GM18517 (cell line): ENCODE data around the gene STRN4.
"Not testable (repeated sequence)": the region's sequence is repeated elsewhere in the genome, so short reads cannot be mapped to it uniquely, and the experiment has no call there.

ENCODE experiments used
- ATAC-seq: cut with Tn5 transposase; IDR thresholded peaks from one replicate; pipeline ENCODE4 v1.9.1; 2021; ENCODE audit warnings: mild to moderate bottlenecking, moderate library complexity; ENCODE audit not compliant: unreplicated experiment

STRN4 gene

DNA sequence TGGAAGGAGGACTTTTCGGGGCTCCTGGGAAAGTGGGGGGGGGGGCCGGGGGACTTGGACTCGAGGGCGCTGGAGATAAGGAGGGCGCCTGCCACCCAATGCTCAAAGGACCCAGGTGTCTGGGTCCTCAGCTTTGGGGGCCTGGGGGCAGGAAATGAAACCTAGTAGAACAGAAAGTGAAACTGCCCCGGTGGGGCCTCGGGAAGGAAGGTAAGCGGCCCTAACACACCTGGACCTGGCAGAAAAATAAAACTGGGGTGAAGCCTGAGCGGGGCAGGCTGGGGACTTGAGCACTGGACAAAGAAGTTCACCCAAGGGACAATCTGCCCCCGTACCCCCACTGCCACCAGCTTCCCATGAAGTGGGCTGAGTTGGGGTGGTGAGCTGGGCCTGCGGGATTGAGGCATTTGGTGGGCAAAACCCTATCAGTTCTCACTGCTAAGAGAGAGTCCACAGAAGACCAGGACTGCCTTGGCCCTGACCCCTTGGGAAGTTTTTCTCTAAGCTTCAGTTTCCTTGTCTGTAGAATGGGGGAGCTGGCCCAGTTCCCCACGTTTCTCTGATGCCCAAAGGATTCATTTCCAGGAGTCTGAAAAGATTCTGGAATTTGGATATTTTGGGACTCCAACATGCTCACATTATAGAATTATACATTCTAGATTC lies 31.7 kb downstream of the STRN4 start:
- ATAC-seq: no peak

DNA sequence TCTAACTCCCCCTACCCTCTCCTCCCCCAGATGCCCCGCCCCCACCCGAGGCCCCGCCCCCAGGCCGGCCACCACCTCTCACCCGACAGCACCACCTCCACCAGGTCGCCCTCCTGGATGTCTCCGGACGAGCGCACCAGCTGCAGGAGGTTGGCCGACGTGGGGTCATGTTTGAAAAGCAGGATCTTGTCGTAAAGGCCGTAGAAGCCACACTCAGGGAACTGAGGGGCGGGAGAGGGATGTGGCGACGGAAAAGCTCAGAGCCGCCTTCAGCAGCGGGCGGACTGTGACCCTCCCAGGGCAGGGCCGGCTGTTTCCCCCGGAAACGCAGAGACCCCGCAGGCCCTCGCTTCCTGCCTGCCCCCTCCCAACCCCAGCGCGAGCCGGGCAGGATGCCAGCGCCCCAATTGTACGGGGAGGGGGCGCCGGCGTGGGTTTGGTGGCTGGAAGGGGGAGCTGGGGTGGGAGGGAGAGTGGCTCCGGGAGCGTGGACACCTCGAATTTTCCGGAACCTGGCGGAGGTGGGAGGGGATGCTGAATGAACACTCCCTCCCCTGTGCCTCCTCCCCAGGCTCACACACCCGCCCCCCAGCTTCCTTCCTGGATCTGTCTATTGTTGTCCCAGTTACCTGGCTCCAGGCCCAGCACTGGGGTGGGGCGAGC lies 32.3 kb downstream of the STRN4 start:
- ATAC-seq: no peak

GRCh38 chr19:46712768-46713338 lies 33.4 kb downstream of the STRN4 start:
- ATAC-seq: not testable (repeated sequence)

GRCh38 chr19:46710687-46711086 lies 35.6 kb downstream of the STRN4 start:
- no peak for ATAC-seq

DNA sequence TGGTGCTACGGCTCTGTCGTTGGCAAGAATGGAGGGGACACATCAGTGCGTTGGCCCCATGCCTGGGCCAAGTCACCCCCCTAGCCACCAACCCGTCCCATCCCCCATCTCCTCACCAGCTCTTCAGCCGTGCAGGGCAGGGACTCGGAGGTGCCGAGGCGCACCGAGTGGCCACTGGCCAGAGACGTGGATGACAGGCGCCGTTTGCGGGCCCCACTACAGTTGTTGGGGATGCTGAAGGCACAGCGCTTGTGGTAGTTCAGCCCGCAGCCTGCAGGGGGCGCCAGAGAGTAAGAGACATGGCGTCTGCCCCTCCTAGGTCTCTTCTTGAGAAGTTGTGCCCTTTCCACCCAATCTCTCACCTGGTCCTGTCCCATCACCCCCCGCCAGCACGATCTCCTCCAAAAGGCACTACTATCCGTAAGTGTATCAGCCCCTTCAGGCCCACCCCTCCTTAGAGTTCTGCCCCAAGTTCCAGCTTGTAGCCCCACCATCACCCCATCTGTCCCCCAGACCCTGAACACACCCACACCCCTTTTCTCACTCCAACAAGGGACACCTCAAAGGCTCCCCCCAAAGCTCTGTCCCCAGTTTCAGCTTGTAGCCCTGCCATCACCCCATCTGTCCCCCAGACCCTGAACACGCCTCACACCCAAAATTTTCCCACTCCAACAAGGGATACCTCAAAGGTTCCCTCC lies 41.7 kb downstream of the STRN4 start:
- ATAC-seq: no peak

DNA sequence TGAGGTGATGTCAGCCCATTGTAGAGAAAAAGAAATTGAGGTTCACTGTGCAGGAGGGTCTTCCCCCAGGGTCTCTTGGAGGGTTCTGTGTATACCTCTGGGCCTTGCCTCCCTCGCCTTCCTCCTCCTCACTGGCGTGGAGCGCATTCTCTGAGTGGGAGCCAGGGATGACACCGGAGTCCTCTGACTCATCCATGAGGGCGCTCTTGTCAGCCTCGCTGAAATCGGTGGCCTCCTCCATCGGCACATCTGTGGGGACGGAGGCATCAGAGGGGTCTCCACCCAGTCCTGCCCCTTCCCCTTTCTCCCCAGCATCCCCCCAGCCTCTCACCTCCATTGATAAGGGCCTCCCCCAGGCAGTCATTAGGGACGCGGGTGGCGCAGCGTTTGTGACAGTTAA lies 45.5 kb downstream of the STRN4 start:
- no peak for ATAC-seq

DNA sequence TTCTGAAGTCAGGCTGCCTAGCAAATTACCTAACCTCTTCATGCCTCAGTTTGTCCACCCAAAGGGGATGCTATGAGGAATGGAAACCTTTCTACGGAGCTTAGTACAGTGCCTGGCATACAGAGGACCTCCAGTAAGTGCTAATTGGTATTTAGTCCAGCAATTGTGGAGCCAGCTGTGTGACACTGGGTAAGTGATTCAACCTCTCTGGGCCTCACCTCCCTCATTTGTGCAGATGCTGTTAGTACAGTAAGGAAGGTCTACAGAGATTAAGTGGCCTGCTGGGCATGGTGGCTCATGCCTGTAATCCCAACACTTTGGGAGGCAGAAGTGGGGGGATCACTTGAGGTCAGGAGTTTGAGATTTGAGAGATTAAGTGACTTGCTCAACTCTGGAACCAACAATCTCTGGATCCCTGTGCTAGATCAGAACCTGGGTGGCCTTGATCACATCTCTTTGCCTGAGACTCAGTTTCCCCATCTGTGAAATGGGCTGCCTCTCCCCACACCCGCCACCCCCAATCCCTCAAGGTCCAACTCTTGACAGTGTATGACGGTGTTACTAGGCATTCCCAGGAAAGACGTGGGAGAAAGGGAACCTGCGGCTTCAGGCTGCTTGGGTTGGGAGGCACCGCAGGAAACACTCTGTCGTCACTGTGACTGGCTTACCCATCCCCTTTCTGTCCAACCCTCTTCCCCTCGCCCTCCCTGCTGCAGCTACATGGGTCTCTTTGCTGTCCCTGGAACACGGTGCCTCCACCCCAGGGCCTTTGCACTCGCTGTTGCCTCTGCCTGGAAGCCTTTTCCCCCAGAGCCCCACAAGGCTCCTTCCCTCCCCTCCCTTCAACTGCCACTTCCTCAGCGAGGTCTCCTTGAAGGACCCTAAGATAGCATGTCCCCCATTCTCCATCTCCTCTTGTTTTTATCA lies 47.6 kb downstream of the STRN4 start:
- no peak for ATAC-seq

- no peak for ATAC-seq
Measured at GRCh38 chr19:46697204-46697960, 48.9 kb downstream of the STRN4 start.

DNA sequence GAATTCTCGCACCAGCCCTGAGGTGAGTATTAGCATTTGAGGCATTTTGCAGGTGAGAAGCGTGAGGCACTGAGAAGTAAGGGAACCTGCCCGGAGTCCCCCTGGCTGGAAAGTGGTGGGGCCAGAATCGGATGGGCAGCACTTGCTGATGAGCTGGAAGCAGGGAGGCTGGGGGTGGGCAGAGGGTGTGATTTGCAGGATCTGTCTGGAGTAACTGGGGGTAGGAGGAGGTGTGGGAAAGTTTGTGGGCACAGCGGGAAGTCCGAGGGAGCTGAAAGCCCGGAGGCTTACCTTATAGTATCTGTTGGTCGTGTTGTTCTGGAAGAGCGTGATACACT lies 49.4 kb downstream of the STRN4 start:
- ATAC-seq: no peak

DNA sequence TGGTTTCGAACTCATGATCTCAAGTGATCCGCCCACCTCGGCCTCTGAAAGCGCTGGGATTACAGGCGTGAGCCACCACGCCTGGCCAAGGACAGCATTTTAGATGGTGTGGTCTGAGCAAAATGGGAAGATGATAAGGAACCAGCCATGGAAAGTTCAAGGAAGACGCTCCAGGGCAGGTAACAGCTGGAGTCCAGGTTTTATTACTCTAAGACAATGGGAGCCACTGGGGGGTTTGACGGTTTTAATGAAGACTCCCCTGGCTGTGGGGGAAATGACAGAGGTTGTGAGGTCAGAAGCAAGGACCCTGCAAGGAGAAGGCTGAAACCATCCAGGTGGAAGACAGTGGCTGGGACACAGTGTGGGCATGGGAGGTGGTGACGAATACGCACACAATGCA lies 50.2 kb downstream of the STRN4 start:
- no peak for ATAC-seq

- ATAC-seq: no peak
Measured at GRCh38 chr19:46693760-46694159, 52.5 kb downstream of the STRN4 start.

GRCh38 chr19:46692918-46693722 lies 53.1 kb downstream of the STRN4 start:
- ATAC-seq: no peak

DNA sequence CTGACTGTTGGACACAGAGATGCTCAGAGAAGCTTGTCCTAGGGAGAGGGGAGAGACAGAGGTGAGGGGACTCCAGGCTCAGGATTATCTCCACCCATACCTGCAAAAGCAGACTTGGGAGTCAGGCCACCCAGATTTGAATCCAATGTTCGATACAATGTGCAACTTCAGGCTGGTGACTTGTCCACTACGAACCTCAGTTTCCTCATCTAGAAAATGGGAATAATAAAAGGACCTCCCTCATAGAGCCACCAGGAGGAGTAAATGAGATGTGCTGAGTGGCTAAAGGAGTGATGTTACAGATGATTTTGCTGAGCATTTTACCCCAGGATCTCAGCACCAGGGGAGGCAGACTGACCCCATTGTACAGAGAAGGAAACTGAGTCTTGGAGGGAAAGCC lies 54.3 kb downstream of the STRN4 start:
- no peak for ATAC-seq

DNA sequence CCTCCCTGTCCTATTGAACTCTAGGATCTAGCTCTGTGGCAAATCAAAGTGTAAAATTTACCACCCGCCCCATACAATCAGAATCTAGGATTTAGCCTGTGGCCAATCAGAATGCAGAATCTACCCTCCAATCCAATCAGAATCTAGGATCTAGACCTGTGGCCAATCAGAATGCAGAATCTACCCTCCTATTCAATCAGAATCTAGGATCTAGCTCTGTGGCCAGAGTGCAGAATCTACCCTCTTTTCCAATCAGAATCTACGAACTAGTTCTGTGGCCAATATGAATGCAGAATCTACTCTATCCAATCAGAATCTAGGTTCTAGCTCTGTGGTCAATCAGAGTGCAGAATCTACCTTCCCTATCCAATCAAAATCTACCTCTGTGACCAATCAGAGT lies 55.1 kb downstream of the STRN4 start:
- ATAC-seq: no peak

GRCh38 chr19:46689358-46689757 lies 56.9 kb downstream of the STRN4 start:
- ATAC-seq: no peak

DNA sequence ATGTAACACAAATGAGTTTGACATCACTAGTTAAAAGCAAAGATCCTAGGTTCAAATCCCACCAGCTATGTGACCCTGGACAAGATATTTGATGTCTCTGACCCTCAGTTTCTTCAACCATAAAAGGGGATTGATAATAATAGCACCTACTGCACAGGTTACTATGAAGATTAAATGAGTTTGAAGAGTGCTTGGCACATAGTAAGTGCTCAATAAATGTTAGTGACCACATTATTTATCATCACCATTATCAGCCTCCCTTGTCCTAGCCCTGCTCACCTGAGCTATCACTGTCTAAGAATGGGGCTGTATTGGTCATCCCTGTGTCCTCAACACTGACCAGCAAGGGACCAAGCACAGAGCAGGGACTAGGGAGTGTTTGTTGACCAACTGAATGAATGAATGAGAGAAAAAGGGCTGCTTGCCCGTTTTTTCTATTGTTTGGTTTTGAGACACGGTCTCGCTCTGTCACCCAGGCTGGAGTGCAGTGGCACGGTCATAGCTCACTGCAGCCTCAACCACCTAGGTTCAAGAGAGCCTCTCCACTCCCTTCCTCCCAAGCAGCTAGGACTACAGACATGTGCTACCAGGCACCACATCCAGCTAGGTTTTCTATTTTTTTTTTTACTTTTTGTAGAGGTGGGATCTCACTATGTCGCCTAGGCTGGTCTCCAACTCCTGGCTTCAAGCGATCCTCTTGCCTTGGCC lies 58.7 kb downstream of the STRN4 start:
- no peak for ATAC-seq

DNA sequence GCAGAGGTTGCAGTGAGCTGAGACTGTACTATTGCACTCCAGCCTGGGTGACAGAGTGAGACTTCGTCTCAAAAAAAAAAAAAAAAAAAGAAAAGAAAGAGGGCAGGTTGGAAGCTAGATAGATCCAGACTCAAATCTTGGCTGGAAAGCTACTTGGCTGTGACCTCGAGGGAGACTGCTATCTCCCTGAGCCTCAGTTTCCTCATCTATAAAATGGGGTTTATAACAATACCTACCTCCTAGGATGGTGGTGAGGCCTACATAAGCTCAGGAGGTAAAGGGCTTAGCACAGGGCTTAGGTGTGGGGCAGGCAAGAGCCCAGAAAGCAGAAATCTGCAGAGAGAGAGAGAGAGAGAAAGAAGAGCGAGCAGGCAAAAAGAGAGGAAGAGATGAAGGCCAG lies 61.1 kb downstream of the STRN4 start:
- no peak for ATAC-seq

DNA sequence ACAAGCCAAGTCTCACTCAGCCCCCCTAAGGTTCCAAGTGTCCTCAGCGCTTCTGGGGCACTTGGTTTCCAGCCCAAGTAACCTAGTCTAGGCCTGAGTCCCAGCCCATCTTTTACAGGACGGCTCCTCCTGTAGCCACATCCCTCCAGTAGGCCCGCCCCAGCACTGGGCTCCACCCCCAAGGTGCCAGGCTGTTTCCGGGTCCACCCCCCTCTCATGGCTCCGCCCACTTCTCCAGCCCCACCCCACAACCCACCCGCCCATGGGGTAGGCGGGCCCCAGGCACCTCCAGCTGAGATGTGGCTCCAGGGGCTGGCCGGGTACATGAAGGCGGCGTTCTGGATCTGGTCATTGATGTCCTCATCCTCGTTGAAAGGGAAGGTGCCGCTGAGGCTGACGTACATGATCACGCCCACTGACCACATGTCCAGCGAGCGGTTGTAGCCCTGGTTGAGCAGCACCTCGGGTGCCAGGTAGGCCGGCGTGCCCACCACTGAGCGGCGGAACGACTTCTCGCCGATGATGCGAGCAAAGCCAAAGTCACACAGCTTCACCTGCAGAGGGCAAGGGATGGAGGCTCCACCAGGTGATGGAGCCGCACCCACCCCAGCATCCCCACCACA lies 68.0 kb downstream of the STRN4 start:
- no peak for ATAC-seq
